HCT116 (cell line): ENCODE results near the gene OR2T11. TPM values are rescaled to one million over a fixed set of nuclear protein-coding genes. Genes with fewer than 3 reads are reported as not detected.

Source experiments
- ATAC-seq: fragments of 200-7000 bp; cut with Tn5 transposase; 2 replicates; pipeline ENCODE4 v1.9.1; 2020; ENCODE audit warnings: mild to moderate bottlenecking, moderate library complexity
- BruUV-seq: library from RNA; stranded (reverse); fragments of 400-500 nt; replicated peaks from 2 replicates; lab custom pipeline; 2021; lab: Mats Ljungman, UMichigan
- CTCF ChIA-PET: fragments of 300-600 bp; sonication (Branson Sonifier 250); formaldehyde crosslinking; loops from one replicate; lab custom pipeline; 2021; ENCODE audit warnings: antibody characterized with exemption; lab: Charles Lee
- POLR2A ChIA-PET: fragments of 300-600, 350-600 bp; sonication (Branson Sonifier 250); formaldehyde crosslinking; loops from one replicate; lab custom pipeline; 2021; ENCODE audit warnings: antibody characterized with exemption; lab: Charles Lee
- RAD21 ChIA-PET, 2 experiments: fragments of 300-600 bp; sonication (Branson Sonifier 250); formaldehyde crosslinking; loops; one replicate each; lab custom pipeline; 2023; ENCODE audit warnings: low total read pairs in 2 of 2; ENCODE audit not compliant: uncharacterized antibody in 2 of 2, unreplicated experiment in 2 of 2, low non-redundant PET in 1 of 2; lab: Charles Lee
- DNase-seq: peaks from one replicate; pipeline ENCODE4 v3.0.0-alpha.2; 2010; ENCODE audit warnings: low read depth, low spot score
- H2AFZ ChIP-seq: fragments of 200-600 bp; shearing (Covaris generic), sonication (generic); 2 replicates; pipeline ENCODE4 v1.6.1; 2017; ENCODE audit warnings: low read depth, mixed run types, mixed read lengths, antibody characterized with exemption, low read length; ENCODE audit not compliant: poor library complexity, severe bottlenecking
- H3K27ac ChIP-seq: 2 replicates; pipeline ENCODE4 v1.5.1; 2012; ENCODE audit warnings: low read depth, low read length
- H3K27me3 ChIP-seq: fragments of 200-600 bp; sonication (generic); 2 replicates; pipeline ENCODE4 v1.6.1; 2016; ENCODE audit warnings: mixed run types, low read length, mixed read lengths; ENCODE audit not compliant: insufficient read depth
- H3K36me3 ChIP-seq, 2 experiments: fragments of 200-500 bp in 1 of 2; fragments of 200-600 bp in 1 of 2; sonication (Bioruptor generic) in 1 of 2; sonication (generic) in 1 of 2; 2 replicates each; pipeline versions ENCODE4 v1.5.1 to v1.6.1; 2014 to 2016; ENCODE audit warnings: low read length in 2 of 2, inconsistent platforms in 1 of 2, mixed read lengths in 1 of 2, mixed run types in 1 of 2; ENCODE audit not compliant: insufficient read depth in 2 of 2, control insufficient read depth in 1 of 2
- H3K4me1 ChIP-seq, 2 experiments: fragments of 200-600 bp in 1 of 2; sonication (generic) in 1 of 2; 2 replicates each; pipeline versions ENCODE4 v1.5.1 to v1.6.1; 2012 to 2017; ENCODE audit warnings: low read length in 2 of 2, inconsistent platforms in 1 of 2, mild to moderate bottlenecking in 1 of 2, mixed read lengths in 1 of 2, mixed run types in 1 of 2, moderate library complexity in 1 of 2; ENCODE audit not compliant: insufficient read depth in 2 of 2, control insufficient read depth in 1 of 2
- H3K4me2 ChIP-seq: fragments of 200-600 bp; sonication (generic); 2 replicates; pipeline ENCODE4 v1.6.1; 2017; ENCODE audit warnings: mixed run types, low read length, mixed read lengths
- H3K4me3 ChIP-seq, 2 experiments: fragments of 200-600 bp in 1 of 2; sonication (generic) in 1 of 2; replicated peaks in 1 of 2; 2 replicates each; pipeline ENCODE4 v1.5.1; 2011 to 2016; ENCODE audit warnings: low read length in 2 of 2, control low read depth in 1 of 2, low read depth in 1 of 2, mild to moderate bottlenecking in 1 of 2, mixed read lengths in 1 of 2, mixed run types in 1 of 2
- H3K79me2 ChIP-seq: fragments of 200-600 bp; sonication (generic); 2 replicates; pipeline ENCODE4 v1.6.1; 2017; ENCODE audit warnings: mild to moderate bottlenecking, mixed run types, low read length, moderate library complexity, mixed read lengths; ENCODE audit not compliant: insufficient read depth
- H3K9ac ChIP-seq: fragments of 200-600 bp; sonication (generic); 2 replicates; pipeline ENCODE4 v1.6.1; 2016; ENCODE audit warnings: low read length, mixed read lengths
- H3K9me2 ChIP-seq: fragments of 200-600 bp; sonication (generic), shearing (Covaris generic); 2 replicates; pipeline ENCODE4 v1.6.1; 2017; ENCODE audit warnings: mixed run types, mild to moderate bottlenecking, moderate library complexity; ENCODE audit not compliant: insufficient read depth
- H3K9me3 ChIP-seq, 2 experiments: fragments of 200-500 bp in 1 of 2; fragments of 200-600 bp in 1 of 2; sonication (Bioruptor generic) in 1 of 2; sonication (generic) in 1 of 2; 2 replicates each; pipeline ENCODE4 v1.6.1; 2014 to 2017; ENCODE audit warnings: low read length in 2 of 2, mixed read lengths in 2 of 2, inconsistent platforms in 1 of 2, low read depth in 1 of 2, mild to moderate bottlenecking in 1 of 2, mixed run types in 1 of 2, moderate library complexity in 1 of 2; ENCODE audit not compliant: control insufficient read depth in 1 of 2, insufficient read depth in 1 of 2
- H4K20me1 ChIP-seq: fragments of 200-600 bp; sonication (generic), shearing (Covaris generic); 2 replicates; pipeline ENCODE4 v1.6.1; 2017; ENCODE audit warnings: mixed run types, mild to moderate bottlenecking, moderate library complexity; ENCODE audit not compliant: insufficient read depth
- CBX3 ChIP-seq: IDR thresholded peaks from 2 replicates; pipeline ENCODE4 v1.6.1; 2012; ENCODE audit warnings: low read depth
- CEBPB ChIP-seq: IDR thresholded peaks from 2 replicates; pipeline ENCODE4 v1.6.1; 2012; ENCODE audit warnings: low read depth
- EGR1 ChIP-seq: IDR thresholded peaks from 2 replicates; pipeline ENCODE4 v1.6.1; 2012; ENCODE audit warnings: low read depth
- ELF1 ChIP-seq: IDR thresholded peaks from 2 replicates; pipeline ENCODE4 v1.6.1; 2012; ENCODE audit warnings: low read depth, borderline replicate concordance
- EZH2 ChIP-seq: fragments of 200-600 bp; sonication (generic); IDR thresholded peaks from 2 replicates; pipeline ENCODE4 v1.6.1; 2017; ENCODE audit warnings: antibody characterized with exemption, mixed run types
- EZH2phosphoT487 ChIP-seq: fragments of 200-600 bp; IDR thresholded peaks from 2 replicates; pipeline ENCODE4 v1.6.1; 2018; ENCODE audit warnings: antibody characterized with exemption, borderline replicate concordance
- FOSL1 ChIP-seq: IDR thresholded peaks from 2 replicates; pipeline ENCODE4 v1.6.1; 2012; ENCODE audit warnings: low read depth
- JUND ChIP-seq: IDR thresholded peaks from 2 replicates; pipeline ENCODE4 v1.6.1; 2012
- POLR2A ChIP-seq: IDR thresholded peaks from 2 replicates; pipeline ENCODE4 v1.7.0; 2011; ENCODE audit warnings: borderline replicate concordance; ENCODE audit not compliant: insufficient read depth, insufficient read length; ENCODE audit errors: extremely low read depth
- POLR2AphosphoS5 ChIP-seq: IDR thresholded peaks from 2 replicates; pipeline ENCODE4 v1.6.1; 2011; ENCODE audit warnings: mild to moderate bottlenecking, low read depth, low read length, moderate library complexity
- RAD21 ChIP-seq: IDR thresholded peaks from 2 replicates; pipeline ENCODE4 v1.6.1; 2012; ENCODE audit warnings: low read depth, mild to moderate bottlenecking
- SIN3A ChIP-seq: IDR thresholded peaks from 2 replicates; pipeline ENCODE4 v1.6.1; 2012; ENCODE audit warnings: low read depth
- SP1 ChIP-seq: IDR thresholded peaks from 2 replicates; pipeline ENCODE4 v1.6.1; 2012; ENCODE audit warnings: low read depth
- TCF7L2 ChIP-seq: IDR thresholded peaks from 2 replicates; pipeline ENCODE4 v1.7.0; 2011; ENCODE audit warnings: borderline replicate concordance, inconsistent platforms; ENCODE audit not compliant: insufficient read depth, insufficient read length; ENCODE audit errors: extremely low read depth
- YY1 ChIP-seq: IDR thresholded peaks from 2 replicates; pipeline ENCODE4 v1.6.1; 2011; ENCODE audit warnings: low read length, low read depth, moderate library complexity, mild to moderate bottlenecking; ENCODE audit not compliant: insufficient replicate concordance; ENCODE audit errors: extremely low read depth
- ZFX ChIP-seq: fragments of 450-650 bp; IDR thresholded peaks from 2 replicates; pipeline ENCODE4 v1.6.1; 2017
- ZNF274 ChIP-seq: fragments of 200-500 bp; sonication (Bioruptor generic); IDR thresholded peaks from 2 replicates; pipeline ENCODE4 v1.6.1; 2014; ENCODE audit warnings: mild to moderate bottlenecking, low read depth, low read length, inconsistent platforms
- intact Hi-C: fragments of 100-400 bp; cut with micrococcal nuclease; formaldehyde crosslinking; loops from 2 replicates; pipeline ENCODE4 v1.10.0; 2022
- total RNA-seq: library from RNA; stranded (reverse); gene quantifications from one replicate; pipeline ENCODE4 v1.2.1, GENCODE V29; 2021; ENCODE audit not compliant: unreplicated experiment
- TF ChIP-seq, protein P1 (sequence below): IDR thresholded peaks from 2 replicates; pipeline ENCODE4 v1.6.1; 2012
- TF ChIP-seq, protein P2 (sequence below), 3 experiments: fragments of 200-600 bp in 1 of 3; sonication (generic) in 1 of 3; IDR thresholded peaks in 2 of 3; conservative IDR thresholded peaks in 1 of 3; 2 replicates each; pipeline ENCODE4 v1.5.1; 2012 to 2017; ENCODE audit warnings: low read depth in 2 of 3, low read length in 2 of 3, antibody characterized with exemption in 1 of 3, borderline replicate concordance in 1 of 3, control low read depth in 1 of 3, mild to moderate bottlenecking in 1 of 3, mixed read lengths in 1 of 3, mixed run types in 1 of 3, moderate library complexity in 1 of 3; ENCODE audit not compliant: insufficient read depth in 1 of 3
- TF ChIP-seq, protein P3 (sequence below): IDR thresholded peaks from 2 replicates; pipeline ENCODE4 v1.6.1; 2012; ENCODE audit warnings: low read depth

Gene OR2T11
- total RNA-seq, 1 experiment from 2014 or later = not detected

DNA sequence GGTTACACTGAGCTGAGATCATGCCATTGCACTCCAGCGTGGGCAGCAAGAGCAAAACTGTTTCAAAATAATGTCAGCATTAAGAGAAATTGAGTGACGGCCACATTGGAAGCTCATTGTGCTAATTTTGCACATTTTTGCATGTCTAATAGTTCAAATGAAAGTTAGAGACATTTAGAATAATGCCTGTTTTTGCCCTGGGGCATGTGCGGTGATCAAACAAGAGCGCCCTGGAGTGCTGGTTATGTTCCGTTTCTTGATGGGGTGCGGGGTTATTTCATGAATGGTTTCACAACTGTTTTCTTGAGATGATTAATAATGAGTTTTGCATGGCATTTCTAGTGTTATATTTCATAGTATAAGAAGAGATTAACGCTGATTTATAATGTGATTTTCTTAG is 13.1 kb downstream of the OR2T11 start:
- Histone ChIP-seq H3K4me3 (no peak overlapping the region), H3K9me3 (no peaks in the 10 kb centered on the region), H3K27me3 (no peaks in the 10 kb centered on the region), H2AFZ (no peak overlapping the region), H3K9me2 (no peaks in the 10 kb centered on the region), H3K9ac (no peak overlapping the region), H3K27ac (no peak overlapping the region), H3K79me2 (no peaks in the 10 kb centered on the region), H3K4me2 (no peak overlapping the region), H3K4me1 (no peaks in the 10 kb centered on the region), H4K20me1 (no peaks in the 10 kb centered on the region), H3K36me3 (no peaks in the 10 kb centered on the region)
- no TSS peak for BruUV-seq
- TF ChIP-seq, protein P1, sequence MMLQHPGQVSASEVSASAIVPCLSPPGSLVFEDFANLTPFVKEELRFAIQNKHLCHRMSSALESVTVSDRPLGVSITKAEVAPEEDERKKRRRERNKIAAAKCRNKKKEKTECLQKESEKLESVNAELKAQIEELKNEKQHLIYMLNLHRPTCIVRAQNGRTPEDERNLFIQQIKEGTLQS = no peak
- TF ChIP-seq CEBPB (no peak), POLR2A (no peak), FOSL1 (no peak), SIN3A (no peak), CBX3 (no peak), EZH2phosphoT487 (no peak), SP1 (no peak), TCF7L2 (no peak), POLR2AphosphoS5 (no peak), YY1 (no peak), ELF1 (no peak), JUND (no peak), RAD21 (no peak), EZH2 (no peak), ZFX (no peak), EGR1 (no peak), ZNF274 (no peak)
- TF ChIP-seq, protein P2, sequence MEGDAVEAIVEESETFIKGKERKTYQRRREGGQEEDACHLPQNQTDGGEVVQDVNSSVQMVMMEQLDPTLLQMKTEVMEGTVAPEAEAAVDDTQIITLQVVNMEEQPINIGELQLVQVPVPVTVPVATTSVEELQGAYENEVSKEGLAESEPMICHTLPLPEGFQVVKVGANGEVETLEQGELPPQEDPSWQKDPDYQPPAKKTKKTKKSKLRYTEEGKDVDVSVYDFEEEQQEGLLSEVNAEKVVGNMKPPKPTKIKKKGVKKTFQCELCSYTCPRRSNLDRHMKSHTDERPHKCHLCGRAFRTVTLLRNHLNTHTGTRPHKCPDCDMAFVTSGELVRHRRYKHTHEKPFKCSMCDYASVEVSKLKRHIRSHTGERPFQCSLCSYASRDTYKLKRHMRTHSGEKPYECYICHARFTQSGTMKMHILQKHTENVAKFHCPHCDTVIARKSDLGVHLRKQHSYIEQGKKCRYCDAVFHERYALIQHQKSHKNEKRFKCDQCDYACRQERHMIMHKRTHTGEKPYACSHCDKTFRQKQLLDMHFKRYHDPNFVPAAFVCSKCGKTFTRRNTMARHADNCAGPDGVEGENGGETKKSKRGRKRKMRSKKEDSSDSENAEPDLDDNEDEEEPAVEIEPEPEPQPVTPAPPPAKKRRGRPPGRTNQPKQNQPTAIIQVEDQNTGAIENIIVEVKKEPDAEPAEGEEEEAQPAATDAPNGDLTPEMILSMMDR (IDR thresholded peaks at IDR 0.05 in 2 of 3, conservative IDR thresholded peaks at IDR 0.05 in 1 of 3; ENCODE audit: borderline replicate concordance in 1 of 3, insufficient read depth in 1 of 3, low read depth in 2 of 3, low read length in 2 of 3) = no peak
- TF ChIP-seq, protein P3, sequence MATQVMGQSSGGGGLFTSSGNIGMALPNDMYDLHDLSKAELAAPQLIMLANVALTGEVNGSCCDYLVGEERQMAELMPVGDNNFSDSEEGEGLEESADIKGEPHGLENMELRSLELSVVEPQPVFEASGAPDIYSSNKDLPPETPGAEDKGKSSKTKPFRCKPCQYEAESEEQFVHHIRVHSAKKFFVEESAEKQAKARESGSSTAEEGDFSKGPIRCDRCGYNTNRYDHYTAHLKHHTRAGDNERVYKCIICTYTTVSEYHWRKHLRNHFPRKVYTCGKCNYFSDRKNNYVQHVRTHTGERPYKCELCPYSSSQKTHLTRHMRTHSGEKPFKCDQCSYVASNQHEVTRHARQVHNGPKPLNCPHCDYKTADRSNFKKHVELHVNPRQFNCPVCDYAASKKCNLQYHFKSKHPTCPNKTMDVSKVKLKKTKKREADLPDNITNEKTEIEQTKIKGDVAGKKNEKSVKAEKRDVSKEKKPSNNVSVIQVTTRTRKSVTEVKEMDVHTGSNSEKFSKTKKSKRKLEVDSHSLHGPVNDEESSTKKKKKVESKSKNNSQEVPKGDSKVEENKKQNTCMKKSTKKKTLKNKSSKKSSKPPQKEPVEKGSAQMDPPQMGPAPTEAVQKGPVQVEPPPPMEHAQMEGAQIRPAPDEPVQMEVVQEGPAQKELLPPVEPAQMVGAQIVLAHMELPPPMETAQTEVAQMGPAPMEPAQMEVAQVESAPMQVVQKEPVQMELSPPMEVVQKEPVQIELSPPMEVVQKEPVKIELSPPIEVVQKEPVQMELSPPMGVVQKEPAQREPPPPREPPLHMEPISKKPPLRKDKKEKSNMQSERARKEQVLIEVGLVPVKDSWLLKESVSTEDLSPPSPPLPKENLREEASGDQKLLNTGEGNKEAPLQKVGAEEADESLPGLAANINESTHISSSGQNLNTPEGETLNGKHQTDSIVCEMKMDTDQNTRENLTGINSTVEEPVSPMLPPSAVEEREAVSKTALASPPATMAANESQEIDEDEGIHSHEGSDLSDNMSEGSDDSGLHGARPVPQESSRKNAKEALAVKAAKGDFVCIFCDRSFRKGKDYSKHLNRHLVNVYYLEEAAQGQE = no peak
- CTCF ChIA-PET = no interaction called here
- RAD21 ChIA-PET = no interaction called here
- DNase-seq = no peak
- intact Hi-C loops = loop anchor here (1.0 to 5.0 kb wide), 2 partner anchors 66 to 186 kb away; no protein-coding TSS in a partner anchor
- POLR2A ChIA-PET = no interaction called here
- ATAC-seq = no peak
